Measurements from ENCODE around the gene SRPK1. TPM values are rescaled to one million over a fixed set of nuclear protein-coding genes. Genes with fewer than 3 reads are reported as not detected.

SRPK1 gene
- total and polyA plus RNA-seq, 2 of the 13 experiments (the other 11 are each of a cell fraction or from before 2014, with no cell fraction given) = 56.4 to 142 TPM

- TF ChIP-seq ZNF564 (CRISPR knock-in tag; IDR thresholded peaks at IDR 0.05) (peak; percentile 96), ZNF331 (CRISPR knock-in tag; IDR thresholded peaks at IDR 0.05) (peak; percentile 98), HMG20B (CRISPR knock-in tag; conservative IDR thresholded peaks at IDR 0.05) (peak; percentile 84), RNF219 (CRISPR knock-in tag; IDR thresholded peaks at IDR 0.05) (no peak; the same call in 1 of the 2 replicates), PBX2 (CRISPR knock-in tag; IDR thresholded peaks at IDR 0.05) (no peak), NFYB (CRISPR knock-in tag; IDR thresholded peaks at IDR 0.05) (peak; percentile 39; the same call in 1 of the 2 replicates), ZNF513 (CRISPR knock-in tag; conservative IDR thresholded peaks at IDR 0.05) (no peak), NR2F1 (CRISPR knock-in tag; IDR thresholded peaks at IDR 0.05) (peak in 1 of 2 experiments; percentile 69; a peak in 1 of 4 replicates), ZNF615 (CRISPR knock-in tag; IDR thresholded peaks at IDR 0.05; ENCODE audit: borderline replicate concordance) (peak; percentile 97), ZNF782 (CRISPR knock-in tag; IDR thresholded peaks at IDR 0.05; ENCODE audit: borderline replicate concordance) (peak; percentile 97), ZNF367 (CRISPR knock-in tag; IDR thresholded peaks at IDR 0.05; ENCODE audit: borderline replicate concordance) (peak; percentile 97; the same call in 1 of the 2 replicates), ZBTB49 (CRISPR knock-in tag; IDR thresholded peaks at IDR 0.05; ENCODE audit: borderline replicate concordance) (peak; percentile 99), RERE (CRISPR knock-in tag; IDR thresholded peaks at IDR 0.05; ENCODE audit: low read depth) (0 out of 2 replicates have a peak, but pooled peaks have one; percentile 63)
These were observed 115.7 kb downstream of the SRPK1 start, which contains the start of gene LHFPL5 (continued) for GRCh38 chr6:35804996-35805736.

Data from HepG2 (cell line).